Testis (tissue), 2 donors: Measurements from ENCODE around the gene CD300E.

Experiments
- POLR2A ChIP-seq: fragments of 450-650 bp; IDR thresholded peaks from one replicate; pipeline ENCODE4 v1.6.1; 2017; ENCODE audit warnings: antibody characterized with exemption, mild to moderate bottlenecking, moderate library complexity
- TF ChIP-seq, protein P1 (sequence below), 3 experiments: fragments of 450-650 bp in 2 of 3; fragments of 200-600 bp in 1 of 3; sonication (generic) in 1 of 3; IDR thresholded peaks; one replicate each; pipeline ENCODE4 v1.5.1; 2016 to 2019; ENCODE audit warnings: antibody characterized with exemption in 3 of 3, mild to moderate bottlenecking in 2 of 3, moderate library complexity in 1 of 3

DNA sequence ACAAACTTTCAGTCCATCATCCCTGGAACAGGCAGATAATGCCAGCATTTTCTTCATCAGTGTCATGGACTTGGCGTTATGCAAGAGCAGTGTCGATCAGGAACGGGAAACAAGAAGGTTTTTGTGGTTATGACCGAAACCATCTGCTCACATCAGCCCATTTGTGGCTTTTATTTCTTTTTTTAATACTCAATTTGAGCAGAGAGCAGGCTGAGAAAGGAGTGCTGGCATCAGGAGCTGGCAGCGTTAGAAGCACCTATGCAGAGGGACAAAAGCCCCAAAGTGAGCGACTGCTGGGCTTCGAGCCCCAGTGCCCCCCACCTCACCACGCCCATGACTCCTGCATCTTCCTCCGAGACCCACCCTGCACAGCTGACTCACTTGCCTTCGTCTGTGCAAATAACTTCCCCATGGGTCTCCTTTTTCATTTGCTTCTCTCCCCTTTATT, 16.2 kb upstream of the CD300E start:
- TF ChIP-seq, protein P1, sequence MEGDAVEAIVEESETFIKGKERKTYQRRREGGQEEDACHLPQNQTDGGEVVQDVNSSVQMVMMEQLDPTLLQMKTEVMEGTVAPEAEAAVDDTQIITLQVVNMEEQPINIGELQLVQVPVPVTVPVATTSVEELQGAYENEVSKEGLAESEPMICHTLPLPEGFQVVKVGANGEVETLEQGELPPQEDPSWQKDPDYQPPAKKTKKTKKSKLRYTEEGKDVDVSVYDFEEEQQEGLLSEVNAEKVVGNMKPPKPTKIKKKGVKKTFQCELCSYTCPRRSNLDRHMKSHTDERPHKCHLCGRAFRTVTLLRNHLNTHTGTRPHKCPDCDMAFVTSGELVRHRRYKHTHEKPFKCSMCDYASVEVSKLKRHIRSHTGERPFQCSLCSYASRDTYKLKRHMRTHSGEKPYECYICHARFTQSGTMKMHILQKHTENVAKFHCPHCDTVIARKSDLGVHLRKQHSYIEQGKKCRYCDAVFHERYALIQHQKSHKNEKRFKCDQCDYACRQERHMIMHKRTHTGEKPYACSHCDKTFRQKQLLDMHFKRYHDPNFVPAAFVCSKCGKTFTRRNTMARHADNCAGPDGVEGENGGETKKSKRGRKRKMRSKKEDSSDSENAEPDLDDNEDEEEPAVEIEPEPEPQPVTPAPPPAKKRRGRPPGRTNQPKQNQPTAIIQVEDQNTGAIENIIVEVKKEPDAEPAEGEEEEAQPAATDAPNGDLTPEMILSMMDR (IDR thresholded peaks at IDR 0.05) = no peak
- TF ChIP-seq POLR2A = no peak
